ENCODE data around the gene MCM6. TPM values are rescaled to one million over a fixed set of nuclear protein-coding genes. Genes with fewer than 3 reads are reported as not detected.

MCM6 gene
- total RNA-seq, 1 experiment from 2014 or later: 39.9 TPM

DNA sequence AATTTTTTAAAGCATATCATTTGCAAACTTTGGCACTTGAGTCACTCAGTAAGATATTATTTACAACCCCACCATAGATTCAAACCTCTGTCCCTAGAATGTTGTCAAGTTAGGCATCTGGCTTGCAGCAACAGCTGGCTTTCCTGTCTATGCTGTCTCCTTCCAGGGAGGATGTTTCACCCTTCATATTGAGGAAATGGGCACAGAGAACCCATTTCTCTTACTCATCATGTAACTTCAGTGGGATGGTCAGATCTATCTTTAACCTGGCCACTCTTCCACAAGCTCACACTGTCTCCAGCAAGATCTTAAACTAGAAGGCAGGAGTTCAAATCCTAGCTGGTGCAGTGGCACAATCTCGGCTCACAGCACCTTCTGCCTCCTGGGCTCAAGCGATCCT lies 55.1 kb downstream of the MCM6 start:
- intact Hi-C loops (cut with micrococcal nuclease): no loop called here
- POLR2A ChIA-PET (ENCODE audit: unreplicated experiment): no interaction called here
- Histone ChIP-seq H3K79me2 (ENCODE audit: low read length) (no peaks in the 10 kb centered on the region), H3K9ac (ENCODE audit: low read length) (no peak overlapping the region), H3K9me3 (ENCODE audit: low read length) (no peaks in the 10 kb centered on the region), H3F3A (ENCODE audit: low read length, unreplicated experiment) (no peaks in the 10 kb centered on the region), H3K9me2 (replicated peaks; ENCODE audit: low read length) (no peaks in the 10 kb centered on the region), H3K4me3 (ENCODE audit: low read length) (no peak overlapping the region), H3K36me3 (ENCODE audit: low read depth, low read length) (no peaks in the 10 kb centered on the region), H2AFZ (ENCODE audit: low read length) (no peak overlapping the region), H3K27ac (ENCODE audit: low read length) (no peak overlapping the region), H3K4me1 (ENCODE audit: insufficient read depth, low read length) (no peaks in the 10 kb centered on the region), H3K27me3 (ENCODE audit: low read length) (no peaks in the 10 kb centered on the region), H4K20me1 (ENCODE audit: low read length) (no peaks in the 10 kb centered on the region), H3K4me2 (ENCODE audit: low read length) (no peak overlapping the region)
- BruUV-seq (replicated peaks): no TSS peak
- DNase-seq (no peak), ATAC-seq (no peak)
- CTCF ChIA-PET: no interaction called here
- TF ChIP-seq, protein P1, sequence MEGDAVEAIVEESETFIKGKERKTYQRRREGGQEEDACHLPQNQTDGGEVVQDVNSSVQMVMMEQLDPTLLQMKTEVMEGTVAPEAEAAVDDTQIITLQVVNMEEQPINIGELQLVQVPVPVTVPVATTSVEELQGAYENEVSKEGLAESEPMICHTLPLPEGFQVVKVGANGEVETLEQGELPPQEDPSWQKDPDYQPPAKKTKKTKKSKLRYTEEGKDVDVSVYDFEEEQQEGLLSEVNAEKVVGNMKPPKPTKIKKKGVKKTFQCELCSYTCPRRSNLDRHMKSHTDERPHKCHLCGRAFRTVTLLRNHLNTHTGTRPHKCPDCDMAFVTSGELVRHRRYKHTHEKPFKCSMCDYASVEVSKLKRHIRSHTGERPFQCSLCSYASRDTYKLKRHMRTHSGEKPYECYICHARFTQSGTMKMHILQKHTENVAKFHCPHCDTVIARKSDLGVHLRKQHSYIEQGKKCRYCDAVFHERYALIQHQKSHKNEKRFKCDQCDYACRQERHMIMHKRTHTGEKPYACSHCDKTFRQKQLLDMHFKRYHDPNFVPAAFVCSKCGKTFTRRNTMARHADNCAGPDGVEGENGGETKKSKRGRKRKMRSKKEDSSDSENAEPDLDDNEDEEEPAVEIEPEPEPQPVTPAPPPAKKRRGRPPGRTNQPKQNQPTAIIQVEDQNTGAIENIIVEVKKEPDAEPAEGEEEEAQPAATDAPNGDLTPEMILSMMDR (conservative IDR thresholded peaks at IDR 0.05; ENCODE audit: low read depth, low read length): no peak
- TF ChIP-seq EZH2 (IDR thresholded peaks at IDR 0.05; ENCODE audit: low read length, unreplicated experiment) (no peak), EZH2phosphoT487 (IDR thresholded peaks at IDR 0.05; ENCODE audit: borderline replicate concordance, low read length) (no peak)

DNA sequence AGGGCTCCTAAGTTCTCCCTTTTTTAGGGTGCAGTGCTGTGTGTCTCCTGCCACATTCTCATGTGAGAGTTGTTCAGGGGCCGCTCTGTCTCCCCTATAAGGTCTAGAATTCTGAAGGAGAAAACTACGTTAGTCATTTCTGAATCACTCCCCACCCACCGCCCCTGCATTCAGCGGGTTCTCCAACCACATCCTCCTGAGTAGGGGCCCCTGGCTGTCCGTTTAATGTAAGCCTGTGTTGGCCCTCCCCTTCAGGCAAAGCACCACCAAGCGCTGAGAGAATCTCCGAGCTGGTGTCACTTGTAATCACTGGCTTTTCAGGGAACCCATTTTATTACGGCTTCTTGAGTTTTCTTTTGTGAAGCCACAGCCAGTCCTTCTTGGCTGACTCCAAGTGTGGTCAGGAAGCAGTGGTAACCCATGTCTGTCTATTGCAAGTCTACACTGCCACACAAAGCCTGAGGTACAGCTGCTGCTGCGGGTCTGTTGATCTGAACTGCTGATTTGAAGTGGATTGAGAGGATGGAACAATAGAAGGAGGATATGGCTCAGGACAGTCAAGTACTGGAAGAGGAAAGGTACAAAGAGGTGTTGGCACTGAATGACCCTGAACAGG lies 56.1 kb downstream of the MCM6 start:
- H3K4me2 ChIP-seq (ENCODE audit: low read length): no peak overlapping the region
- no peaks in the 10 kb centered on the region for H3K36me3 ChIP-seq (ENCODE audit: low read depth, low read length)
- H3F3A ChIP-seq (ENCODE audit: low read length, unreplicated experiment): no peaks in the 10 kb centered on the region
- H3K79me2 ChIP-seq (ENCODE audit: low read length): no peaks in the 10 kb centered on the region
- no peak overlapping the region for H3K9ac ChIP-seq (ENCODE audit: low read length)
- H3K9me2 ChIP-seq (replicated peaks; ENCODE audit: low read length): no peaks in the 10 kb centered on the region
- H3K4me3 ChIP-seq (ENCODE audit: low read length): no peak overlapping the region
- ChIA-PET POLR2A (ENCODE audit: unreplicated experiment) (no interaction called here), CTCF (interaction anchor here (0.5 kb wide), 1 partner anchor 94 kb away, joined by 4 read pairs; no protein-coding TSS in a partner anchor)
- no peak for TF ChIP-seq EZH2 (IDR thresholded peaks at IDR 0.05; ENCODE audit: low read length, unreplicated experiment)
- TF ChIP-seq, protein P1 (conservative IDR thresholded peaks at IDR 0.05; ENCODE audit: low read depth, low read length): no peak
- TF ChIP-seq EZH2phosphoT487 (IDR thresholded peaks at IDR 0.05; ENCODE audit: borderline replicate concordance, low read length): no peak
- no peak overlapping the region for H3K27ac ChIP-seq (ENCODE audit: low read length)
- H3K27me3 ChIP-seq (ENCODE audit: low read length): no peaks in the 10 kb centered on the region
- no peaks in the 10 kb centered on the region for H3K9me3 ChIP-seq (ENCODE audit: low read length)
- DNase-seq: no peak
- no peak overlapping the region for H2AFZ ChIP-seq (ENCODE audit: low read length)
- no peak for ATAC-seq
- no peaks in the 10 kb centered on the region for H4K20me1 ChIP-seq (ENCODE audit: low read length)
- intact Hi-C loops (cut with micrococcal nuclease): no loop called here
- no peaks in the 10 kb centered on the region for H3K4me1 ChIP-seq (ENCODE audit: insufficient read depth, low read length)
- no TSS peak for BruUV-seq (replicated peaks)

DNA sequence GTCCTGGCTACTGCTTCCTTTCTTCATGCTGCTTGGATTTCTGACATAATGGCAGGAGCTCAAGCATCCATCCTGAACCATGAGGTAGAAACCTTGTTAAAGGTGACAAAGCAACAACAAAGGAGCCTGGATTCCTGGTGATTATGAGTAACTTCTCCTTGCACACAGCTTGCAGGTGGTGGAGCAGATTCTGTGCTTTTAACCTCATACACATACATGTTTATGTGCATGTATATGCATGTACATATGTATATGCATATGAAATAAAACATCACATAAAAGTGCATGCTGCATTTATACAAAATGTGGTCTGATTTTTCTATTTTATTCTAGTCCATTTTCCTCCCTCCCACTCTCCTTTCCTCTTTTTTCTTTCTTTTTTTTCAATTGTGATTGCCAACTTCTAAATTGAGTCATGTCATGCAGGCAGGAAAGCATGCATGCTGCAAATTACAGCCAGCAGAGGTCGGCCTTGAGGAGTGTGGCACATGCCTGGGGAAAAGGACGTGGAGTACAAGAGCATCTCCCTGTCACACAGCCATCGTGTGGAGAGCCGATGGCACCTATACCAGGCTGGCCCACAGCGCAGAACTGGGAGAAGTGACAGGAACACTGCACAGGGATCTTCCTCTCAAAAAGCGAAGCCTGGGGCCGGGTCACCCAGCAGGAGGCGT lies 57.2 kb downstream of the MCM6 start:
- POLR2A ChIA-PET (ENCODE audit: unreplicated experiment): no interaction called here
- no peaks in the 10 kb centered on the region for H3K79me2 ChIP-seq (ENCODE audit: low read length)
- no peaks in the 10 kb centered on the region for H3K27me3 ChIP-seq (ENCODE audit: low read length)
- intact Hi-C loops (cut with micrococcal nuclease): no loop called here
- BruUV-seq (replicated peaks): no TSS peak
- no peaks in the 10 kb centered on the region for H3K9me3 ChIP-seq (ENCODE audit: low read length)
- no peak overlapping the region for H3K9ac ChIP-seq (ENCODE audit: low read length)
- no peaks in the 10 kb centered on the region for H3F3A ChIP-seq (ENCODE audit: low read length, unreplicated experiment)
- no peak overlapping the region for H3K4me2 ChIP-seq (ENCODE audit: low read length)
- peak; percentile 67 for ATAC-seq
- H3K4me1 ChIP-seq (ENCODE audit: insufficient read depth, low read length): no peaks in the 10 kb centered on the region
- no peak for TF ChIP-seq EZH2phosphoT487 (IDR thresholded peaks at IDR 0.05; ENCODE audit: borderline replicate concordance, low read length)
- TF ChIP-seq, protein P1 (conservative IDR thresholded peaks at IDR 0.05; ENCODE audit: low read depth, low read length): peak; percentile 61
- no peaks in the 10 kb centered on the region for H4K20me1 ChIP-seq (ENCODE audit: low read length)
- H3K36me3 ChIP-seq (ENCODE audit: low read depth, low read length): no peaks in the 10 kb centered on the region
- peak; percentile 36 for DNase-seq
- no peak overlapping the region for H3K27ac ChIP-seq (ENCODE audit: low read length)
- H3K9me2 ChIP-seq (replicated peaks; ENCODE audit: low read length): no peaks in the 10 kb centered on the region
- CTCF ChIA-PET: no interaction called here
- H3K4me3 ChIP-seq (ENCODE audit: low read length): no peak overlapping the region
- H2AFZ ChIP-seq (ENCODE audit: low read length): no peak overlapping the region

Measured in PC-3 (cell line).